Right hindlimb (tissue), 1 donor: ENCODE data around the gene CKB.

Experiments used
- DNase-seq: peaks from one replicate; pipeline ENCODE4 v3.0.0-alpha.2; 2018

CKB gene

DNA sequence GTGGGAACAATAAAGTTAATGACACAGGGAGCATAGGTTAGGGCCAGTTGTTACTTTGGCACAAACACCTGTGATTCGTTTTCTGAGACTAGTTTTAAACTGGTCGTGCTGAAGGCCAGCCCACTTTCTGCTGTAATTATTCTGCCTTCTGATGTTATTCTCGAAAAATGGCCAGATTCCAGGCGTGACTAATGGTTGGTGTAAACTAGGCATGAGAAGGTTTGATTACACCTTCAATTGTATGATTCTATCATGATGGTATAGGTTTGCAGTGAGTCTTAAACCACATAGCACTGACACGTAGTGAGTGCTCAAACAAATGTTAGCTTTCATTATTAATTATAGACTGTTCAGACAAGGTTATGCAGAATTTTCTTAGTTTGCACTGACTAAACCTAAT, 39.0 kb downstream of the CKB start:
- no peak for DNase-seq

DNA sequence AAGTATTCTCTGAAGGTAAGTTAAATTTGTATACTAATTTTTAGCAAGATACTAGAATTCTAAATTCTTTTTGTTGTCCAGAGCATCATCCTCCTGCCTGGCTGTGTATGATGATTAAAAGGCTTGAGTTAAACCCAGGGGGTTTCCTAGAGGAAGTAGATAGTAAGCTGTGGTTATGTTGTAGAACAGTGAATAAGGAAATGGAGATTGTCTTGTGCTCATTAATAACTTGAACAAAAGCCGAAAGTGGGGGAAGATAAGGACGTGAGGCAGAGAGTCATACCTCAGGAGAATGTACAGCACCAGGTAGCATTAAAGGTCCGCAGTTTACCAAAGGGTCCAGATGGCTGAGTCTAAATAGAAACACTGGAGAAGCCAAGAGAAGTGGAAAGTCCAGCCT, 42.0 kb downstream of the CKB start:
- DNase-seq: no peak

DNA sequence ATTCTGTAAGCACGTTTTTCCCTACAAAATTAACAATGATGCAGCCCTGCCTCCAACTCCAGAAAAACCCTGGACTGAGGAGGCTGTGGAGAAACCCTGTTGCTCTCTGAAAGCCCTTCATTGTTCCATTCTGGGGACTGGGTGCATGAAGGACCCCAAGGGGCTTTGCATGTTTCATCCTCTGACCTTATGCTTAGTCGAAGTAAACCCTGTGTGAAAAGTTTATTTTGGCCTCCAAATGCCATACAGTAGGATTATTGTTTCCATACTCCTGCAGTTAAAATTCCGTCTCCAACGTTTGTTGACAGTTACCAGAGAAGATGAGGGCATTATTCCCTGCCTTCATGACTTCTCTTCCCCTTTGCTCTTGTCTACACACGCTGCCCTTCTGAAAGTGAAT, 46.0 kb downstream of the CKB start:
- DNase-seq: no peak

DNA sequence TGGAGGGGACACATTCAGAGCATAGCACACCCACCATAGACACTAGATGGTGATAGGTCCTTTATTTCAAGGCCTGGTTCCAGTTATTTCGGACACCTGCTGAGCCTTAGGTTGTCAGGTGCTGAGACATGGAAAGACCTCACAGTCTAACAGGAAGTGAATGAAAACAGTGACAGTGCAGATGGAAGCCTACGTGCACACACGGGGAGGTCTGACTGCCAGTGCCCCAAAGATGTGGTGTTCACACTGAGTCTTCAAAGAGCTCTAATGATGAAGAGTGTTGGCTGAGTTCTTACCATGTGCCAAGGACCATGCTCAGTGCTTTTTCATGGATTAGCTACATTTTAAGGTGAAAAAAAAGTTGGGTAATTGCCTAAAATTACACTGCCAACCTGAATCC, 46.6 kb downstream of the CKB start:
- no peak for DNase-seq

DNA sequence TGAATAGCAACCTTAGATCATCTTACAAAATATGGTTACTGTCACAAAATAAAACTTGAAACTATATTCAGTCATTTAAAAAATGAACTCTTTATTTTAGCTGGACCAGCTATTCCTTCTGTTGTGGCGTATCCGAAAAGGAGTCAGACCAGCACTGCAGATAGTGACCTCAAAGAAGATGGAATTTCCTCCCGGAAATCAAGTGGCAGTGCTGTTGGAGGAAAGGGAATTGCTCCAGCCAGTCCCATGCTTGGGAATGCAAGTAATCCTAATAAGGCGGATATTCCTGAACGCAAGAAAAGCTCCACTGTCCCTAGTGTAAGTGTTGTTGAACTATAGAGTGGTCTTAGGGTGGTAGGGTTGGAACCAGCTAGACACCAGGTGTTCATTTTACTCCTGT, 47.7 kb downstream of the CKB start:
- no peak for DNase-seq

DNA sequence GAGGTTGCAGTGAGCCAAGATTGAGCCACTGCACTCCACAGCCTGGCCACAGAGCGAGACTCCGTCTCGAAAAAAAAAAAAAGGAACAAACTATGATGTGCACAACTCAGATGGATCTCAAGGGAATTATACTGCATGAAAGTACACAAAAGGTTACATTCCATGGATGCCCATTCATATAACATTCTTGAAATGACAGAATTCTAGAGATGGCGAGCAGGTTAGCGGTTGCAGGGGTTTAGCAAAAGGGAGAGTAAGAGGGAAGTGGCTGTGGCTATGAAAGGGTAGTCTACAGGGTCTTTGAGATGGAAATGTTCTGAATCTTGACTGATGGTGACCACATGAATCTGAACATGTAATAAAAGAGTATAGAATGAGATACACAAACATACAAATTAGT, 49.7 kb downstream of the CKB start:
- no peak for DNase-seq
